Neural cell (in vitro differentiated cells): Measurements from ENCODE around the gene AK1. TPM values are rescaled to one million over a fixed set of nuclear protein-coding genes. Genes with fewer than 3 reads are reported as not detected.

Experiments
- H2AFZ ChIP-seq: fragments of 200-600, 300-800 bp; sonication (generic), shearing (Covaris generic); 2 replicates; pipeline ENCODE4 v1.6.0; 2014; ENCODE audit warnings: low read depth, mild to moderate bottlenecking, antibody characterized with exemption, low read length, moderate library complexity
- H3F3A ChIP-seq: fragments of 200-600 bp; shearing (Covaris generic); 2 replicates; pipeline ENCODE4 v1.6.1; 2016; ENCODE audit warnings: mild to moderate bottlenecking, moderate library complexity, mixed read lengths, antibody characterized with exemption, low read length; ENCODE audit not compliant: insufficient read depth, poor library complexity, severe bottlenecking
- H3K27ac ChIP-seq: fragments of 200-600, 300-800 bp; sonication (generic), shearing (Covaris generic); 2 replicates; pipeline ENCODE4 v1.5.1; 2014; ENCODE audit warnings: mild to moderate bottlenecking, low read length, moderate library complexity
- H3K27me3 ChIP-seq: fragments of 300-800, 200-600 bp; sonication (generic), shearing (Covaris generic); 2 replicates; pipeline ENCODE4 v1.6.0; 2014; ENCODE audit warnings: mild to moderate bottlenecking, low read depth, low read length, moderate library complexity; ENCODE audit not compliant: insufficient read depth
- H3K36me3 ChIP-seq: fragments of 300-800, 200-600 bp; sonication (generic), shearing (Covaris generic); 2 replicates; pipeline ENCODE4 v1.5.1; 2014; ENCODE audit warnings: mild to moderate bottlenecking, antibody characterized with exemption, low read length, moderate library complexity; ENCODE audit not compliant: insufficient read depth
- H3K4me2 ChIP-seq: fragments of 300-800, 200-600 bp; sonication (generic), shearing (Covaris generic); 2 replicates; pipeline ENCODE4 v1.6.0; 2014; ENCODE audit warnings: mild to moderate bottlenecking, low read length
- H3K4me3 ChIP-seq: fragments of 300-800, 200-600 bp; sonication (generic), shearing (Covaris generic); 2 replicates; pipeline ENCODE4 v1.5.1; 2014; ENCODE audit warnings: mild to moderate bottlenecking, low read length, moderate library complexity
- H3K79me2 ChIP-seq: fragments of 200-600 bp; shearing (Covaris generic); replicated peaks from 2 replicates; pipeline ENCODE4 v1.6.0; 2014; ENCODE audit warnings: mild to moderate bottlenecking, low read length, moderate library complexity; ENCODE audit not compliant: insufficient read depth
- H3K9ac ChIP-seq: fragments of 300-800, 200-600 bp; sonication (generic), shearing (Covaris generic); 2 replicates; pipeline ENCODE4 v1.6.1; 2016; ENCODE audit warnings: mild to moderate bottlenecking, low read length, mixed read lengths
- H3K9me2 ChIP-seq: fragments of 200-600 bp; shearing (Covaris generic); 2 replicates; pipeline ENCODE4 v1.6.1; 2016; ENCODE audit warnings: mild to moderate bottlenecking, low read length, mixed read lengths; ENCODE audit not compliant: insufficient read depth
- H3K9me3 ChIP-seq: fragments of 200-600, 300-800 bp; sonication (generic), shearing (Covaris generic); 2 replicates; pipeline ENCODE4 v1.6.1; 2016; ENCODE audit warnings: mild to moderate bottlenecking, mixed run types, low read length, moderate library complexity, mixed read lengths
- H4K20me1 ChIP-seq: fragments of 200-600 bp; shearing (Covaris generic); 2 replicates; pipeline ENCODE4 v1.6.1; 2016; ENCODE audit warnings: mild to moderate bottlenecking, mixed run types; ENCODE audit not compliant: insufficient read depth
- EP300 ChIP-seq: fragments of 450-650 bp; conservative IDR thresholded peaks from 2 replicates; pipeline ENCODE4 v1.6.1; 2014; ENCODE audit warnings: antibody characterized with exemption, mild to moderate bottlenecking, moderate library complexity; ENCODE audit not compliant: poor library complexity, severe bottlenecking
- MXI1 ChIP-seq: fragments of 450-650 bp; conservative IDR thresholded peaks from 2 replicates; pipeline ENCODE4 v1.6.1; 2014; ENCODE audit warnings: antibody characterized with exemption, mild to moderate bottlenecking; ENCODE audit not compliant: poor library complexity, severe bottlenecking
- POLR2AphosphoS5 ChIP-seq: IDR thresholded peaks from 2 replicates; pipeline ENCODE4 v1.6.1; 2012
- RAD21 ChIP-seq: fragments of 450-650 bp; conservative IDR thresholded peaks from 2 replicates; pipeline ENCODE4 v1.6.1; 2014; ENCODE audit warnings: antibody characterized with exemption, mild to moderate bottlenecking, moderate library complexity
- SMC3 ChIP-seq: fragments of 450-650 bp; conservative IDR thresholded peaks from 2 replicates; pipeline ENCODE4 v1.6.1; 2014; ENCODE audit warnings: antibody characterized with exemption, mild to moderate bottlenecking, moderate library complexity; ENCODE audit not compliant: poor library complexity
- TAF1 ChIP-seq: IDR thresholded peaks from 2 replicates; pipeline ENCODE4 v1.6.1; 2012; ENCODE audit warnings: low read depth
- polyA plus RNA-seq: library from polyadenylated mRNA; depleted of rRNA; stranded (reverse); fragments of >200 nt; gene quantifications from 2 replicates; pipeline ENCODE4 v1.2.3, GENCODE V29; 2014
- TF ChIP-seq, protein P1 (sequence below): fragments of 450-650 bp; IDR thresholded peaks from 2 replicates; pipeline ENCODE4 v1.5.1; 2014; ENCODE audit warnings: antibody characterized with exemption, mild to moderate bottlenecking, moderate library complexity; ENCODE audit not compliant: poor library complexity, severe bottlenecking
- TF ChIP-seq, protein P2 (sequence below): IDR thresholded peaks from 2 replicates; pipeline ENCODE4 v1.6.1; 2012; ENCODE audit warnings: borderline replicate concordance

AK1 gene
- polyA plus RNA-seq, 1 donor from 2014 or later: 105 TPM

DNA sequence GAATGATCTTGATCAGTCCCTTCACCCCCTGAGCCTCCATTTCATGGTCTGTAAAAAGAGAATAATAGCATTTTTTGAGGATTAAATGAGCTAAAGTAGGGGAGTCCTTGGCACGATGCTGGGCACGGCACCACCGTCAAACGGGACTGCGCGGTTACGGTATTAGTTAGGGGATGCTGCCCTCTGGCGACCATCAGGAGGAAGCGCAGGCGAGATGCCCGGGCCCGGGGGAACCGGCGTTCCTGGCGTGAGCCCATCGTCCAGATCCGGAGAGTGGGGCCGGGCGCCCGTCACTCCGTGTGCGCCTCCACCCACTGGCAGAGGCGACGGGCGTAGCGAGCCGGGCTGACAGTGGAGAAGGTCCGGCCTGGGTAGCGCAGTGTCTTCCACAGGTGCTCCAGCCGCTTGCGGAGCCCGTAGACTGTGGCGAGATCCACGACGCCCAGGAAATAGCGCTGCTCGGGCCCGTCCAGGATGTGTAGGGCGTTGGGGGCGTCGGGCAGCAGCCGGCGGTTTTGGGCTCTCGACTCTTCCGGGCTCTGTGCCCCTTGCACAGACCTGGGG, 44.2 kb upstream of the AK1 start:
- Histone ChIP-seq H3K9me2 (no peaks in the 10 kb centered on the region), H3F3A (no peaks in the 10 kb centered on the region), H3K36me3 (no peaks in the 10 kb centered on the region), H4K20me1 (no peaks in the 10 kb centered on the region), H3K4me2 (no peak overlapping the region), H3K9ac (no peak overlapping the region), H3K4me3 (no peak overlapping the region), H3K9me3 (no peaks in the 10 kb centered on the region), H3K27me3 (peaks cover 21% of the 10 kb centered on the region), H3K27ac (no peak overlapping the region), H3K79me2 (no peaks in the 10 kb centered on the region), H2AFZ (no peak overlapping the region)
- no peak for TF ChIP-seq EP300
- TF ChIP-seq SMC3: peak; percentile 92
- TF ChIP-seq, protein P1, sequence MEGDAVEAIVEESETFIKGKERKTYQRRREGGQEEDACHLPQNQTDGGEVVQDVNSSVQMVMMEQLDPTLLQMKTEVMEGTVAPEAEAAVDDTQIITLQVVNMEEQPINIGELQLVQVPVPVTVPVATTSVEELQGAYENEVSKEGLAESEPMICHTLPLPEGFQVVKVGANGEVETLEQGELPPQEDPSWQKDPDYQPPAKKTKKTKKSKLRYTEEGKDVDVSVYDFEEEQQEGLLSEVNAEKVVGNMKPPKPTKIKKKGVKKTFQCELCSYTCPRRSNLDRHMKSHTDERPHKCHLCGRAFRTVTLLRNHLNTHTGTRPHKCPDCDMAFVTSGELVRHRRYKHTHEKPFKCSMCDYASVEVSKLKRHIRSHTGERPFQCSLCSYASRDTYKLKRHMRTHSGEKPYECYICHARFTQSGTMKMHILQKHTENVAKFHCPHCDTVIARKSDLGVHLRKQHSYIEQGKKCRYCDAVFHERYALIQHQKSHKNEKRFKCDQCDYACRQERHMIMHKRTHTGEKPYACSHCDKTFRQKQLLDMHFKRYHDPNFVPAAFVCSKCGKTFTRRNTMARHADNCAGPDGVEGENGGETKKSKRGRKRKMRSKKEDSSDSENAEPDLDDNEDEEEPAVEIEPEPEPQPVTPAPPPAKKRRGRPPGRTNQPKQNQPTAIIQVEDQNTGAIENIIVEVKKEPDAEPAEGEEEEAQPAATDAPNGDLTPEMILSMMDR: peak; percentile 97
- TF ChIP-seq RAD21: peak; percentile 97

DNA sequence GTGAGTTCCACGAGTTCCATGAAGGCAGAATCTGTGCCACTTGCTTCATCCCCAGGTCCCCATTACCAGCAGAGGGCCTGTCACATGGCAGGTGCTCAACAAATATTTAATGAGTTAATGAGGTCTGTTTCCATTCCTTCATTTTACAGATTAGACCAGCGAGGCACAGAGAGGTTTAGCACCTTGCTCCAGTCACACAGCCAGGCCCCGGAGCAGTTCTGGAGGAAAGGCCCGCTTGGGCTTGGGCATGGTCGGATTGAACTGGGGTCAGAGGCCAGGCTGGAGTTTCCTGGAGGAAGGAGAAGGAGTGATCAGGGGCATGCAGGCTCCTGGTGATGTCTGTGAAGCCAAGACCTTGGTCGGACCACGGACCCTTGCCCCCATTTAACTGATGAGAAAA, 43.3 kb upstream of the AK1 start:
- Histone ChIP-seq H3K79me2 (no peaks in the 10 kb centered on the region), H3K9me2 (no peaks in the 10 kb centered on the region), H3K9me3 (no peaks in the 10 kb centered on the region), H2AFZ (no peak overlapping the region), H3K4me2 (no peak overlapping the region), H3K4me3 (no peak overlapping the region), H3K9ac (no peak overlapping the region), H3F3A (no peaks in the 10 kb centered on the region), H4K20me1 (no peaks in the 10 kb centered on the region), H3K27ac (no peak overlapping the region), H3K27me3 (peaks cover 13% of the 10 kb centered on the region), H3K36me3 (no peaks in the 10 kb centered on the region)
- no peak for TF ChIP-seq MXI1
- TF ChIP-seq POLR2AphosphoS5: no peak
- TF ChIP-seq TAF1: no peak
- TF ChIP-seq, protein P1: no peak
- TF ChIP-seq SMC3: no peak
- TF ChIP-seq, protein P2, sequence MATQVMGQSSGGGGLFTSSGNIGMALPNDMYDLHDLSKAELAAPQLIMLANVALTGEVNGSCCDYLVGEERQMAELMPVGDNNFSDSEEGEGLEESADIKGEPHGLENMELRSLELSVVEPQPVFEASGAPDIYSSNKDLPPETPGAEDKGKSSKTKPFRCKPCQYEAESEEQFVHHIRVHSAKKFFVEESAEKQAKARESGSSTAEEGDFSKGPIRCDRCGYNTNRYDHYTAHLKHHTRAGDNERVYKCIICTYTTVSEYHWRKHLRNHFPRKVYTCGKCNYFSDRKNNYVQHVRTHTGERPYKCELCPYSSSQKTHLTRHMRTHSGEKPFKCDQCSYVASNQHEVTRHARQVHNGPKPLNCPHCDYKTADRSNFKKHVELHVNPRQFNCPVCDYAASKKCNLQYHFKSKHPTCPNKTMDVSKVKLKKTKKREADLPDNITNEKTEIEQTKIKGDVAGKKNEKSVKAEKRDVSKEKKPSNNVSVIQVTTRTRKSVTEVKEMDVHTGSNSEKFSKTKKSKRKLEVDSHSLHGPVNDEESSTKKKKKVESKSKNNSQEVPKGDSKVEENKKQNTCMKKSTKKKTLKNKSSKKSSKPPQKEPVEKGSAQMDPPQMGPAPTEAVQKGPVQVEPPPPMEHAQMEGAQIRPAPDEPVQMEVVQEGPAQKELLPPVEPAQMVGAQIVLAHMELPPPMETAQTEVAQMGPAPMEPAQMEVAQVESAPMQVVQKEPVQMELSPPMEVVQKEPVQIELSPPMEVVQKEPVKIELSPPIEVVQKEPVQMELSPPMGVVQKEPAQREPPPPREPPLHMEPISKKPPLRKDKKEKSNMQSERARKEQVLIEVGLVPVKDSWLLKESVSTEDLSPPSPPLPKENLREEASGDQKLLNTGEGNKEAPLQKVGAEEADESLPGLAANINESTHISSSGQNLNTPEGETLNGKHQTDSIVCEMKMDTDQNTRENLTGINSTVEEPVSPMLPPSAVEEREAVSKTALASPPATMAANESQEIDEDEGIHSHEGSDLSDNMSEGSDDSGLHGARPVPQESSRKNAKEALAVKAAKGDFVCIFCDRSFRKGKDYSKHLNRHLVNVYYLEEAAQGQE: no peak
- no peak for TF ChIP-seq RAD21
